Pulmonary artery endothelial cell (primary cell): ENCODE data around the gene DSCAM. TPM values are rescaled to one million over a fixed set of nuclear protein-coding genes. Genes with fewer than 3 reads are reported as not detected.

Experiments used
- DNase-seq: peaks from one replicate; pipeline ENCODE4 v3.0.0-alpha.2; 2011; ENCODE audit warnings: low read depth, low spot score
- total RNA-seq: library from RNA; depleted of rRNA; stranded (reverse); fragments of >200 nt; gene quantifications from 2 replicates; pipeline ENCODE4 v1.2.3, GENCODE V29; 2014

The DSCAM gene
- total RNA-seq, 1 donor from 2014 or later: not detected

GRCh38 chr21:40386981-40387747 lies 459.8 kb downstream of the DSCAM start:
- no peak for DNase-seq

DNA sequence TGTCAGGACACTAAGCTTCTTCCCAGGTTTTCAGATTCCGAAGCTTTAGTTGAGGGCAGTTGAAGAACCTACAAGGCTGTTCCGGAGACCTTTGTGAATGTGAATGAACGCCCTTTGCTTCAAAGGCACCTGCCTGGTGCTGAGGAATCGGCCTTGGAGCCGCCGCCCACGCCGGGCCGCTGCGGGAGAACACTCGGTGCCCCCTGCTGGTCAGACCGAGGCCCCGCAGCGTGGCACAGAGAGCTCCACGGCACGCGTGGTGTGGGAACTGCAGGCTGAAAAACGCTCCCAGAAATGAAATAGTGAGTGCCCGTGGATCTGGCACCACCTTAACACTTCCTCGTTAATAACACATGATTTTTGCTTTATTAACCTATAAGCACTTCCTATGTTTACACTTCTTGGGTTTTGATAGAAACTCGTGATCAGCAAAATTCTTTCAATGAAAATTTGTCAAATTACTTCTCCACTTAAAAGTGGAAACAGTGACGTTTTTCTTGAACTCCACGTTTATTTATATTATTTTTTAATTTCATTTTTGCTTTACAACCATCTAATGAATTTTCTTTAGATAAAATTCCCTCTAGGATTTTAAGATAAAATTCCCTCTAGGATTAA lies 460.6 kb downstream of the DSCAM start:
- no peak for DNase-seq

DNA sequence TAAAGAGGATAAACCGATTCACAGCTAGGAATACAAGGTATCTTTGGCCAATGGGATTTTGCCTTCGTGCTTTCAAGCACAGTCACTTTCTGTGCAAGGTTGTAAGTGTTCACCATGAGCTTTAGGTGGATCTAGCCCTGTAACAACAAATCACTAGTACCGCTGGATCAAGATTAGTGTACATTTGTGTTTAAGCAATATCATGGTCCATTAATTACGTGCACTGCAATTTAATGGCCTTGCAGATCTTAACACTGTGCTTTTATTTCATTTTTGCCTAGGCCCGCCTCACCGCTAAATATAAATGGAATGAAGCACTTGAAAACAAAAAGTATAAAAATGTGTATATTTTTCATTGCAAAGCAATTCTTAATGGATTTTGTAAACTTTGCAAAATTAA lies 461.1 kb downstream of the DSCAM start:
- no peak for DNase-seq

GRCh38 chr21:40383951-40384350 lies 463.0 kb downstream of the DSCAM start:
- no peak for DNase-seq

- no peak for DNase-seq
Observed at GRCh38 chr21:40381111-40381510, 465.8 kb downstream of the DSCAM start.

GRCh38 chr21:40379881-40380810 lies 466.8 kb downstream of the DSCAM start:
- no peak for DNase-seq

DNA sequence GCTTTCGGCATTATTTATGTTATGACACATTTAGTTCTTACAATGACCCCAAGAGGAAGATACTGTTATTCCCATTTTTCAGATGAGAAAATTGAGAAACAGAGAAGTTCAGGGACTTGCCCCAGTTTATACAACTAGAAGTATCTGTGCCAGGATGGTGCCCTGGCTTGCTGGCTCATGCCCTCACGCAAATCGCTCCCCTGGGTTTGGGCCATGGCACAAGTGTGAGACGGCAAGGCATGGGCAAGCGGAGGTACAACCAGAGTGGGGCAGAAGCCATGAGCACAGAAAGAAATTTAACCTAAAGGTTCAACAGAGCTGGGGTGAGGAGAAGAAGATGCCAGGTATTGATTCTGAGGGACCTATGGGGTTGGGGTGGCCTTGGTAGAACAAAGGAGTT lies 469.8 kb downstream of the DSCAM start:
- no peak for DNase-seq

DNA sequence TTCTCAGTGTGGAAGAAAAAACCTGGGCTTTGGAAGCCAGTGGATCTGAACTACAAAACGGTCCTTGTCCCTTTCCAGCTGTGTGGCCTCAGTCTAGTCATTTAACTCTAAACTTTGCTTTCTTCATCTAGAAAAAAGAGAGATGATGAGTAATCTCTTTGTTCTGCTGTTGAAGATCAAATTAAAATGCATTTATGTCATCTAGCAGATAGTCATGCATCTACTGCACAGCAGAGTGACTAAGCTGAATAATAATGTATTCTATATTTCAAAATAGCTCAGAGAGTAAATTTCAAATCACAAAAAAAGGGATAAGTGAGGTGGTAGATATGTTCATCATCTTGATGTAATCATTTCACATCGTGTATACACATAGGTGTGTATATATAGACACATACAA lies 473.2 kb downstream of the DSCAM start:
- no peak for DNase-seq

DNA sequence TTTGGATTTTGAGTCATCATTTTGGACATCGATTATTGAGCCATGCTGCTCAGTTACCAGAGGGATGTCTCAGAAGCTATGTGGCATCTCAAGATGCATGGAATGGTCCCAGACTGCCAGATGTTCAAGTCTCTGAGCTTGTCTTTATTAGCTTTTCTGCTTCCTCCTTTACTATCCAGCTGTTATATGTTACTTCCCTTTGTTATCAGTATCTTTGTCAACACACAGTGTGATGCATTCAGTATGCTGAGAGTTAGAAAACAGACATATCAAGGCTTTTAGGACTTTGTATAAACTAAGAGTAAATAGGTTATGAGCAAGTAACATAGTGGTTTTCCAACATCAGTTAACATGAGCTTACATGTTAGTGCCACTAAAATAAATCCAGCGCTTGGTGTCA lies 474.5 kb downstream of the DSCAM start:
- no peak for DNase-seq

- no peak for DNase-seq
Observed at GRCh38 chr21:40371329-40371728, 475.6 kb downstream of the DSCAM start.

DNA sequence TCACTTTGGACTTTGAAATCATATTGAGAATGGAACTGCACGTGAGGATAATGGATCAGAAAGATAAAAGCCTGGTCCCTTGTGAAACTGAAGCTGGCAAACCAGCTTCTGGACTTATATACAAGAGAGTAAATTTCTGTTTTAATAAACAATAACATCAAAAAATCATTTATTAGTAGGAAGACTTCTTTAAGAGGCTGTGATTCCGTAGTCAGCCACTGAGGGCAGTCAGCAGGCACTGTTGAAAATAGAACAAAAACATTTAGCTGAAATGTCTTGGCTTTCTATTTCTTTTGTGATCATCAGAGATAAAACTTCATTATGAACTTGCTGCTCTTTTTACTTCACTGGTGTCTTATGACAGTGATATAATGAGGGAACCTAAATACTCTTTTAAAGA lies 490.3 kb downstream of the DSCAM start:
- DNase-seq: no peak

GRCh38 chr21:40355076-40355475 lies 491.9 kb downstream of the DSCAM start:
- DNase-seq: no peak

DNA sequence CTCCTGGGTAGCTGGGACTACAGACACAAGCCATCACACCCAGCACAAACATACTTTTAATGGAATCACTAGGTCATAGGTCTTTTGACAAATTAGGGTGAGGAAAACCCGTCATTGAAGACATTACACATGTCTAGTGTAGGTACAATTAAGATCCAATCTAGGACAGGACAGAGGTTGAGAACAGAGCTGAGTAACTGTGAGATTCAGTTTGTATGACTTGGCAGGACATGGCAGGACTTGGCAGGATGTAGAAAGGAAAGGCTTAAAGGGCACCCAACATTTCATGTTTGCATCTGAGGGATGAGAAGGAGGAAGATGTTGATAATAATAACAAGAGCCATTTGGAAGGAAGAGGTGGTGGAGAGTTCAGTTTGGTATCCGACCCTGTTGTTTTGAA lies 496.0 kb downstream of the DSCAM start:
- DNase-seq: no peak

DNA sequence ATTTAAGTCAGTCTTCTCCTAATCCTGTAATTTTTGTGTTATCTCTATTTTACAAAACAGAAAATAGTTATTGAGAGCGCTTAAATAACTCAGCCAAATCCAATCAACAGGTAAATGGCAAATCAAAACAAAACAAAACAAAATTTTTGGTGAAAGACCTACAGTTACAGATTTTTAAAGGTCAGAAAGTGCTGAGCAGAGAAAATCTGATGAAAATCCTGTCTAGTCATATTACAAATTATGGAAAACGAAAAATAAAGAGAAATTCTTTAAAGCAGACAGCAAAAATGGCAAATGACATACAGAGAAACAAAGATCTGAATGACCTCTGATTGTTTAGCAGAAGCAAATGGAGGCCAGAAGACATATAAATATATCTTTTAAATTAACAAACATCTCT lies 497.4 kb downstream of the DSCAM start:
- no peak for DNase-seq

DNA sequence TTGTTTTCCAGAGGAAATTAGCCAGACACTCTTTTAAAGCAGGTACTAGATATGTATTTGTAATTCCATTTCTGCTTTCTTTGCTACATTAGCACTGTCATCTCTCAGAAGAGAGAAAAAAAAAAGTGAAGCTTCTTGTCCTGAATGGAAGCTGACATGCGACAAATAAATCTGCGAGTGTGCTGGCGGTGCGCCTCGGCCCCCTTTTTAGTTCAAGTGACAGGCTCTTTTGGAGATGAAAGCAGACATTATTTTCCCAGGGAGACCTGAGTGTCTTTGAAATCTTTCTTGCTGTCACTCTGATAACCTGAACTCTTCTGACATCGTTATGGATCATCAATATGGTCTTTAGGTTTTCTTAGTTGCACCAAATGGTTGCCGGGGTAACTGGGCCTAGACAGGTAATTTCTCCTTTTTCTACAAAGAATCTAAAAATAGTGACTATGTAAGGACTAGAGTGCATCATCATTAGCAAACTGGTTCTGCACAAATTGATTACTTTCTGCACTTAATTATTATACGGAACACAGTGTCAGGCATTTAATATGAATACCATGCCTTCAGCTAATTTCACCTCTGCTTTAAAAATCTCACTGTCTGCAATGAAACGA lies 501.1 kb downstream of the DSCAM start:
- DNase-seq: no peak

- no peak for DNase-seq
Observed at GRCh38 chr21:40340357-40340756, 506.6 kb downstream of the DSCAM start.

- DNase-seq: no peak
Observed at GRCh38 chr21:40339050-40339449, 507.9 kb downstream of the DSCAM start.

DNA sequence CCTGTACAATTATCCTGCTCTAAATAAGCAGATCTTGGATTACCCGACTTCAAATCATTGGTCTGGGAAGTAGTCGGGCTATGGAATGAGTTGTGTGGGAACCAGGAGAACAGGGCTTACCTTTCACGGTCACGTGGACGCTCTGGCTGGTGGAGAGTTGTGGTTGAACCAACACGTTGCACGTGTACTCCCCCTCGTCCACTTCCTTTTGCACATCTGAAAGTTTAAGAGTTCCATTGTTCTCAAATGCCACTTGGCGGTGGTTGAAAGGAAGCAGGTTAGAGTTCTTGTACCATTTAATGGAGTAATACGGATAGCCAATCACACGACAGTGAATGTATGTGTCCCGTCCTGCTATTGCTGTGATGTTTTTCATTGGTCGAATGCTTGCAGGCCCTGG lies 509.0 kb downstream of the DSCAM start:
- DNase-seq: no peak

DNA sequence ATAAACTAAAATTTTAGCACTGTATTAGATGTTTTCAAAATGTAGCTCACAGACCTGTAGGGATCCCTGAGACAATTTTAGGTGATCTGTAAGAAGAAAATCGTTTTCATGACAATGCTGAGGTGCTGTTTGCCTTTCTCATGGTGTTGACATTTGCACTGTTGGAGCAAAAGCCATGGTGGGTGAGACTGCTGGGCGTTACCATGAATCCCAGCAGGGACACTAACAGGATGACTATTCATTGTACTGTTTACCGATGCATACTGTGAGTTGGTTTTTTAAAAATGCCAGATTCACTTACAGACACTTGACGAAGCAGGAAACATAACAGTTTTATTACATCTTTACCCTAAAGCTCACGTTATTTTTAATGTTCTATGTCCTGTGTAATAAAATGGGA lies 511.3 kb downstream of the DSCAM start:
- DNase-seq: no peak

GRCh38 chr21:40334159-40334558 lies 512.8 kb downstream of the DSCAM start:
- no peak for DNase-seq

GRCh38 chr21:40333731-40334130 lies 513.2 kb downstream of the DSCAM start:
- DNase-seq: no peak

GRCh38 chr21:40331804-40332203 lies 515.2 kb downstream of the DSCAM start:
- no peak for DNase-seq
